ENCODE data around the gene FAM193A.
"Not testable (repeated sequence)": the region's sequence is repeated elsewhere in the genome, so short reads cannot be mapped to it uniquely, and the experiment has no call there.

The FAM193A gene

DNA sequence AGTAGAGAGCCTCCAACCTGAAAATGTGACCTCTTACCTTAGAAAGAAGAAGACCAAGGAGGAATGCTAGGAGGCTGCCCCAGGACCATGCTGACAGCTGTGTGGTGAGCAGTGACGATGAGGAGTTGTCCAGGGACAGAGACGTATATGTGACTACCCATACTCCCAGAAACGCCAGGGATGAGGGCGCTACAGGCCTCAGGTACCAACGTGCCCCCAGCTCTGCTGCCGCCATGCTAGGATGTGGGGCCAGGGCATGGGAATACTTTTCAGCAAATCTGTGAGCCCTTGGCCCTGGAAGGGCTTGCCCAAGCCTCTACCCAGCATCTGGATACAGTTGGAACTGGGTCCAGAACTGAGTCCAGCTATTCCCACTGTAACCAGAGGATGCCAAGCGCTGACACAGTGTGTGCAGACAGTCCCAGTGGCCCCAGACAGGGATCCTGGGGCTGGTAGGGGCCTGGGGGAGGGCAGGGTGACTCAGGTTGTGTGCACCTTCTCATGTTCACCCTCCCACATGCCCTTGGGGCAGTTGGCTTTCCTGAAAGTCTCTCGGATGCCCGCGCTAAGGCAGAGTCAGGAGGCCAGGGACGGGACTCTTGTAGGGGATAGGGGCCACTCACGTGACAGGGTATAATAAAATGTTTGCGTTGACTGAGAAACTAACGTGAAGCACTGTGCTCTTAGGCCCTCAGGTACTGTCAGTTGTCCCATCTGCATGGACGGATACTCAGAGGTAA lies 23.9 kb upstream of the FAM193A start:
- H4K20me1 ChIP-seq (ENCODE audit: insufficient read depth, low read length), result peaks cover 19% of the 10 kb centered on the region
- H3K4me2 ChIP-seq (ENCODE audit: low read length), result no peak overlapping the region
- H3K36me3 ChIP-seq (replicated peaks; ENCODE audit: low read depth, low read length), result peaks cover 35% of the 10 kb centered on the region
- no peak overlapping the region for H3K27ac ChIP-seq (ENCODE audit: low read length)
- H3K4me1 ChIP-seq (ENCODE audit: low read length), result no peaks in the 10 kb centered on the region
- no peak overlapping the region for H3K9ac ChIP-seq (ENCODE audit: low read length)
- no peaks in the 10 kb centered on the region for H3K27me3 ChIP-seq (ENCODE audit: low read depth, low read length)
- no peaks in the 10 kb centered on the region for H3K9me3 ChIP-seq (ENCODE audit: insufficient read depth, low read length)
- no peak for TF ChIP-seq EZH2phosphoT487 (IDR thresholded peaks at IDR 0.05; ENCODE audit: low read depth)
- TF ChIP-seq, protein P1, sequence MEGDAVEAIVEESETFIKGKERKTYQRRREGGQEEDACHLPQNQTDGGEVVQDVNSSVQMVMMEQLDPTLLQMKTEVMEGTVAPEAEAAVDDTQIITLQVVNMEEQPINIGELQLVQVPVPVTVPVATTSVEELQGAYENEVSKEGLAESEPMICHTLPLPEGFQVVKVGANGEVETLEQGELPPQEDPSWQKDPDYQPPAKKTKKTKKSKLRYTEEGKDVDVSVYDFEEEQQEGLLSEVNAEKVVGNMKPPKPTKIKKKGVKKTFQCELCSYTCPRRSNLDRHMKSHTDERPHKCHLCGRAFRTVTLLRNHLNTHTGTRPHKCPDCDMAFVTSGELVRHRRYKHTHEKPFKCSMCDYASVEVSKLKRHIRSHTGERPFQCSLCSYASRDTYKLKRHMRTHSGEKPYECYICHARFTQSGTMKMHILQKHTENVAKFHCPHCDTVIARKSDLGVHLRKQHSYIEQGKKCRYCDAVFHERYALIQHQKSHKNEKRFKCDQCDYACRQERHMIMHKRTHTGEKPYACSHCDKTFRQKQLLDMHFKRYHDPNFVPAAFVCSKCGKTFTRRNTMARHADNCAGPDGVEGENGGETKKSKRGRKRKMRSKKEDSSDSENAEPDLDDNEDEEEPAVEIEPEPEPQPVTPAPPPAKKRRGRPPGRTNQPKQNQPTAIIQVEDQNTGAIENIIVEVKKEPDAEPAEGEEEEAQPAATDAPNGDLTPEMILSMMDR (IDR thresholded peaks at IDR 0.05; ENCODE audit: low read depth, low read length), result no peak
- no peak overlapping the region for H2AFZ ChIP-seq (ENCODE audit: low read depth, low read length)
- H3K4me3 ChIP-seq (ENCODE audit: low read length), result no peak overlapping the region
- H3K79me2 ChIP-seq (ENCODE audit: low read length), result peaks cover 24% of the 10 kb centered on the region

DNA sequence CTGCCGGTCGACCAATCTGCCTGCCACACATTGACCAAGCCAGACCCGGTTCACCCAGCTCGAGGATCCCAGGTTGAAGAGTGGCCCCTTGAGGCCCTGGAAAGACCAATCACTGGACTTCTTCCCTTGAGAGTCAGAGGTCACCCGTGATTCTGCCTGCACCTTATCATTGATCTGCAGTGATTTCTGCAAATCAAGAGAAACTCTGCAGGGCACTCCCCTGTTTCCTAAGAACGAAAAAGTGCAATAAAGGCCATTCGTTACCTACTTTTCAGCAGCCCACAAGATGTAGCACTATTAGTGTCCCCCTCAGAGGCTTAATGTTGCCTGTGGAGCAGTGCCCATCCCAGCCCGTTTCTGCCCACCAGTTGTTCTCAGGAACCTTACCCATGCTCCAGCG lies 22.3 kb upstream of the FAM193A start:
- Histone ChIP-seq H3K36me3 (replicated peaks; ENCODE audit: low read depth, low read length) (peaks cover 30% of the 10 kb centered on the region), H3K79me2 (ENCODE audit: low read length) (peaks cover 15% of the 10 kb centered on the region; the same call in 1 of the 2 replicates), H4K20me1 (ENCODE audit: insufficient read depth, low read length) (peaks cover 16% of the 10 kb centered on the region)
- H2AFZ ChIP-seq (ENCODE audit: low read depth, low read length); H3K4me1 ChIP-seq (ENCODE audit: low read length); H3K9ac ChIP-seq (ENCODE audit: low read length); H3K27ac ChIP-seq (ENCODE audit: low read length); H3K27me3 ChIP-seq (ENCODE audit: low read depth, low read length); H3K4me2 ChIP-seq (ENCODE audit: low read length); H3K9me3 ChIP-seq (ENCODE audit: insufficient read depth, low read length); H3K4me3 ChIP-seq (ENCODE audit: low read length): not testable (repeated sequence)

DNA sequence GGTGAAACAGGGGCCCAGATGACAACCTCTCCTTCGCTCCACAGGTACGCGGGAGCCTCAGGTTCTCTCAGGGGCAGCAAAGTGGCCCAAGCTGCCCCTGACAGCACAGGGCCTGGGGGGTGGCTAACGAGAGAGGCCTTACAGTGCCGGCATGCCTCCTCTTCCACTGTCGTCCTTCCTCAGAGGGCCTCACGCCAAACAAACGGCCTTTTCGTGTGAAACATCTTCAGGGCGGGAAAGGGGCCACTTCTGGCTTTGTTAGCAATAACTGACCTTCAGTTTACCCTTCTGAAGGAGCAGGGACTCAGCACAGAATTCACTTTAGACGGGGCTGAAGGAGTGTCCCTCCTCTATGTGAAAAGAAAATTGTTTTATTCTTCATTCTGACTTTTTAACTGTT lies 21.5 kb upstream of the FAM193A start:
- H3K9ac ChIP-seq (ENCODE audit: low read length); H3K9me3 ChIP-seq (ENCODE audit: insufficient read depth, low read length); H3K4me3 ChIP-seq (ENCODE audit: low read length); H3K27ac ChIP-seq (ENCODE audit: low read length); H3K79me2 ChIP-seq (ENCODE audit: low read length); H3K4me1 ChIP-seq (ENCODE audit: low read length); H2AFZ ChIP-seq (ENCODE audit: low read depth, low read length); H3K27me3 ChIP-seq (ENCODE audit: low read depth, low read length); H3K4me2 ChIP-seq (ENCODE audit: low read length): not testable (repeated sequence)
- H3K36me3 ChIP-seq (replicated peaks; ENCODE audit: low read depth, low read length), result peaks cover 23% of the 10 kb centered on the region
- peaks cover 11% of the 10 kb centered on the region for H4K20me1 ChIP-seq (ENCODE audit: insufficient read depth, low read length)

DNA sequence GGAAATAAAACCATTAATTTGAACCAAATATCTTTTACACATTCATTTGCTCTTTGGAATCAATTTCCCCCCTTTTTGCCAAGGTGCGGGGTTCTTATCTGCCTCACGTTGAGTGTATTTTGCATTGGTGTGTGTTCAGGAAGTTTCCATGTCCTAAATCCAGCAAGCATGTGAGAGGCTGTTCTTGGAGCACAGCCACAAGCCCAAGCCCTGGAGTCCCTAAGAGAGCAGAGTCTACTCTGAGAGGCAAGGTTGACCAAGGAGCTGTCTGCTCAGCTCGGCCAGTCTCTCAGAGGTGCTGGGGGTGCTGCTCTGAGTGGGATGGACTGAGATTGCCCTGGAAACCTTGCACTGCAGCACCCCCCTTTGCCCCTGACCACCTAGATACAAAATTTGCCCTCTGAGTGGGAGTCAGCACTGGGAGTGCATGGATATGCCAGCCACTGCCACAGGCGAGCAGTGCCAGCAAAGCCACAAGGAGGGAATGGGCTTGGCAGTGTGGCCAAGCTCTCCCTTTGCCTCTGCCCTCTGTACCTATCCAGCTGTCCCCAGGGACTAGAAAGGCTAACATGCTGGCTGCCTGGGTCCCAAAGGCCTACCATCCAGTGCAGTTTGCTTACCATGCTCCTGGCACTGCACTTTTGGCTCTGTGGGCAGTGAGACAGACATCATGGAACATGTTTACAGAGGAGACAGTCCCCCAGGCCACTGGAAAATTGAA lies 20.5 kb upstream of the FAM193A start:
- H3K79me2 ChIP-seq (ENCODE audit: low read length), result no peaks in the 10 kb centered on the region
- peaks cover 21% of the 10 kb centered on the region for H3K36me3 ChIP-seq (replicated peaks; ENCODE audit: low read depth, low read length)
- H3K9ac ChIP-seq (ENCODE audit: low read length), result no peak overlapping the region
- no peak overlapping the region for H2AFZ ChIP-seq (ENCODE audit: low read depth, low read length)
- H4K20me1 ChIP-seq (ENCODE audit: insufficient read depth, low read length), result peaks cover under 1% of the 10 kb centered on the region
- H3K27me3 ChIP-seq (ENCODE audit: low read depth, low read length), result no peaks in the 10 kb centered on the region
- no peak overlapping the region for H3K4me3 ChIP-seq (ENCODE audit: low read length)
- H3K4me1 ChIP-seq (ENCODE audit: low read length), result no peaks in the 10 kb centered on the region
- no peaks in the 10 kb centered on the region for H3K9me3 ChIP-seq (ENCODE audit: insufficient read depth, low read length)
- H3K4me2 ChIP-seq (ENCODE audit: low read length), result no peak overlapping the region
- no peak overlapping the region for H3K27ac ChIP-seq (ENCODE audit: low read length)
- no peak for TF ChIP-seq EZH2phosphoT487 (IDR thresholded peaks at IDR 0.05; ENCODE audit: low read depth)
- TF ChIP-seq, protein P1 (IDR thresholded peaks at IDR 0.05; ENCODE audit: low read depth, low read length), result no peak

DNA sequence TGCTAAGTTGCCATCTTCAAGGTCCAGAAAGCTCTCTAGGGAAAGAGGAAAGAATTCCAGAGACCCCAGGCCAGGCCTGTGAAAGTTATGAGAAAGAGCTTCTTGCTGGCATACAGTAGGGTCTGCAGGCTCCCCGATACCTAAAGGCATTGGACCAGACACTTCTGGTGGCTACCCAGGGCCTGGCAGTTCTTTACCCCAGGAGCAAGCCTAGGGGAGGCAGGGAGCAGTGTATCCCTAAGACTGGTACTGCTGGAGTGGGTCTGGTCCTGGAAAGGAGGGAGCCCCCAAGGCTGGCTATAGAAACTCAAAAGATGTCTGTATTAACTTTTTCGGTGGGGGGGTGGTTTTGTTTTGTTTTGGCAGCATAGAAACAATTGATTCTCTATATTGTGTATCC lies 19.8 kb upstream of the FAM193A start:
- no peaks in the 10 kb centered on the region for H3K9me3 ChIP-seq (ENCODE audit: insufficient read depth, low read length)
- no peak overlapping the region for H2AFZ ChIP-seq (ENCODE audit: low read depth, low read length)
- H3K79me2 ChIP-seq (ENCODE audit: low read length), result no peaks in the 10 kb centered on the region
- no peaks in the 10 kb centered on the region; the same call in 1 of the 2 replicates for H4K20me1 ChIP-seq (ENCODE audit: insufficient read depth, low read length)
- no peak overlapping the region for H3K4me3 ChIP-seq (ENCODE audit: low read length)
- no peaks in the 10 kb centered on the region for H3K4me1 ChIP-seq (ENCODE audit: low read length)
- no peak for TF ChIP-seq EZH2phosphoT487 (IDR thresholded peaks at IDR 0.05; ENCODE audit: low read depth)
- TF ChIP-seq, protein P1 (IDR thresholded peaks at IDR 0.05; ENCODE audit: low read depth, low read length), result no peak
- no peaks in the 10 kb centered on the region for H3K27me3 ChIP-seq (ENCODE audit: low read depth, low read length)
- H3K36me3 ChIP-seq (replicated peaks; ENCODE audit: low read depth, low read length), result peaks cover 20% of the 10 kb centered on the region
- no peak overlapping the region for H3K27ac ChIP-seq (ENCODE audit: low read length)
- H3K9ac ChIP-seq (ENCODE audit: low read length), result no peak overlapping the region
- no peak overlapping the region for H3K4me2 ChIP-seq (ENCODE audit: low read length)

Measured in OCI-LY3 (cell line).